ENCODE results near the gene PDPK1.

DNA sequence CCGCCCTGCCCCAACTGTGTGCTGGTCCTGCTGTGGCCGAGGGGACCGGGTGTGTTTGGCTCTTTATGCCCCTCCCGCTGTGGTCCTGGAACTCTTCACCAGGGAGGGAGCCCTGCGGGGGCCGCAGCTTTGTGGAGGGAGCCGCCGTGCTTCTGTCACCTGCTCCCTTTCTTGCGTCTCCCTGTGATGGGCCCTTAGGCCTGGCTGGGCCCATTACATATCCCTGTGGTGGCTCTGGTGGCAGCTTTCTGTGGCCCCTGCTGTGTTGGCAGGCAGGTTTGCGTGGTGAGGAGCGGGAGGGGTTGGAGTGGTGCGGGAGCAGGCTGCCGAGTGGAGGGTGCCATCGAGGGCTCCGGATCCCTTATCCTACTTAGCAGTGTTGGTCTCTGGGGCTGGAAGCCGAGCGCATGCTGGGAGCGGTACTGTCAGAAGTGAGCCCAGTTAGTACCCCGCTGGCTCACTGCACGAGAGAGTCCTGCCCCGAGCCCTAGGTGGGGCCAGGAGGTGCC, 60.4 kb downstream of the PDPK1 start:
- TF ChIP-seq POLR2A (IDR thresholded peaks at IDR 0.05; ENCODE audit: low read length) (no peak), GATA1 (IDR thresholded peaks at IDR 0.05; ENCODE audit: low read depth, low read length) (no peak)

Data from erythroblast (primary cell).